Thyroid gland (tissue), 4 donors: ENCODE measurements around the gene SUDS3.

Experiments
- CTCF ChIP-seq, 6 experiments: fragments of 200-600 bp in 3 of 6; fragments of 450-650 bp in 3 of 6; sonication (generic) in 3 of 6; IDR thresholded peaks; one replicate each; pipeline ENCODE4 v1.5.1; 2016 to 2019; ENCODE audit warnings: antibody characterized with exemption in 6 of 6, mild to moderate bottlenecking in 2 of 6, inconsistent platforms in 1 of 6, moderate library complexity in 1 of 6
- POLR2A ChIP-seq, 2 donors: fragments of 450-650 bp; IDR thresholded peaks; one replicate each; pipeline ENCODE4 v1.6.1; 2017; ENCODE audit warnings: antibody characterized with exemption in 2 of 2, mild to moderate bottlenecking in 2 of 2, moderate library complexity in 1 of 2

DNA sequence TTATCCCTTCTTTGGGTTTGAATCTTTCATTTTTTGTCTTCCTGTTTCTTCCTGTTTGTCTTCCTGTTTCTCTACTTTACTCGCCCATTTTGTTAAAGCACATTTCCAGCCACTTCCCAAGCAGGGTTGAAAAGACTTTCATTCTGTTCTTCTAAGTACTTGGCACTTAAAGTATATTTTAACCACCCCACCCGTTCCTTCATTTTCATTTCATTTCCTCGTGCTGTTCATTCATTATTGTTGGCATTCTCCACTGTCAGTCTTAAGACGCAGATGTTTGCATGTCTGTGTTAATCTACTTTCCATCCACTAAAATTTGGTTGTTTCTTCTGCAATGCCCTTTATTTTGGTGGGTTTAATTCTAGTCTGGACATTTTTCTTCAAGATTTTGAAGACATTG, 49.0 kb downstream of the SUDS3 start:
- TF ChIP-seq CTCF (IDR thresholded peaks at IDR 0.05) = no peak
- TF ChIP-seq POLR2A (IDR thresholded peaks at IDR 0.05) = no peak
